ENCODE results near the gene EIF1AX. TPM values are rescaled to one million over a fixed set of nuclear protein-coding genes. Genes with fewer than 3 reads are reported as not detected.
A peak's percentile ranks its signal among the peaks of the same experiment; 100 is the strongest.

Gene EIF1AX
- total RNA-seq, 1 experiment from 2014 or later = 67.6 TPM

- ATAC-seq (no peak), DNase-seq (ENCODE audit: low read depth, low spot score) (no peak)
- no peaks in the 10 kb centered on the region; the same call in 1 of the 2 replicates for H3K36me3 ChIP-seq (ENCODE audit: control insufficient read depth, insufficient read depth, low read length)
- no peaks in the 10 kb centered on the region for H3K9me3 ChIP-seq (ENCODE audit: control insufficient read depth, insufficient read depth, low read depth, low read length)
- intact Hi-C loops (cut with micrococcal nuclease; ENCODE audit: unreplicated experiment) (no loop called here), in situ Hi-C loops (cut with HindIII; ENCODE audit: low pct_unique_long_range_greater_than_20kb, low sequenced_read_pairs) (no loop called here)
- peaks cover 4% of the 10 kb centered on the region; the same call in 1 of the 2 replicates for H3K4me1 ChIP-seq (ENCODE audit: control insufficient read depth, insufficient read depth, low read length)
- no peak overlapping the region for H3K4me3 ChIP-seq (ENCODE audit: low read depth in 2 of 2, low read length in 2 of 2)
- H3K27me3 ChIP-seq (ENCODE audit: control insufficient read depth, insufficient read depth, low read length) = no peaks in the 10 kb centered on the region
- BruUV-seq (replicated peaks) = no TSS peak
- H3K27ac ChIP-seq (ENCODE audit: low read length) = no peak overlapping the region
- ChIA-PET CTCF (no interaction called here), POLR2A (no interaction called here)
- TF ChIP-seq POLR2AphosphoS5 (IDR thresholded peaks at IDR 0.05; ENCODE audit: low read depth, low read length) (no peak), SIN3A (IDR thresholded peaks at IDR 0.05; ENCODE audit: borderline replicate concordance, insufficient read depth, low read depth, low read length) (no peak), TCF7L2 (IDR thresholded peaks at IDR 0.05; ENCODE audit: low read depth, low read length) (no peak), CTCF (IDR thresholded peaks at IDR 0.05) (no peak), REST (IDR thresholded peaks at IDR 0.05; ENCODE audit: insufficient read depth in 1 of 2, low read depth in 2 of 2, low read length in 1 of 2) (no peak)
These were observed 1.5 kb upstream of the EIF1AX start for GRCh38 chrX:20143111-20143510.

DNA sequence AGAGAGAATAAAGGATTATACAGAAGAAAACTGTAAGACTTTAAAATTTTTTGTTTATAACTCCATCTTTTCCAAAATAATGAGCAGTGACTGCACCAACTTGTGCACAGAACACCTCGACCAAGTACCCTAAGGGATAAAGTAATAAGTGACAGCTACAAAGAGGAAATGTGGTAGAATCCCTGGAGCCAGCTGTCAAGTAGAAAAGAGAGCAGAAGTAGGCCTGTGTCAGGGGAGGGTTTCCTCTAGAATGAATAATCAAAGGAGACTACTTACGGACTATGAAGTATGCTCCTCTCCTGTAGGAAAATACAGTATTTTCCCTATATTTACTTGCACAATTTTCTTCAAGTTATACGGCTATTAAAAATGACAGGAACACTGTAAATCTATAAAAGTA, 1.2 kb downstream of the EIF1AX start:
- peak overlapping the region; percentile 69 to 77 for H3K4me3 ChIP-seq (ENCODE audit: low read depth in 2 of 2, low read length in 2 of 2)
- DNase-seq (ENCODE audit: low read depth, low spot score) (no peak), ATAC-seq (no peak)
- TF ChIP-seq CTCF (IDR thresholded peaks at IDR 0.05) = no peak
- no peak for TF ChIP-seq POLR2AphosphoS5 (IDR thresholded peaks at IDR 0.05; ENCODE audit: low read depth, low read length)
- no peak for TF ChIP-seq REST (IDR thresholded peaks at IDR 0.05; ENCODE audit: insufficient read depth in 1 of 2, low read depth in 2 of 2, low read length in 1 of 2)
- TF ChIP-seq TCF7L2 (IDR thresholded peaks at IDR 0.05; ENCODE audit: low read depth, low read length) = no peak
- no peak for TF ChIP-seq SIN3A (IDR thresholded peaks at IDR 0.05; ENCODE audit: borderline replicate concordance, insufficient read depth, low read depth, low read length)
- no peaks in the 10 kb centered on the region for H3K27me3 ChIP-seq (ENCODE audit: control insufficient read depth, insufficient read depth, low read length)
- H3K27ac ChIP-seq (ENCODE audit: low read length) = no peak overlapping the region; the same call in 1 of the 2 replicates
- intact Hi-C loops (cut with micrococcal nuclease; ENCODE audit: unreplicated experiment) (no loop called here), in situ Hi-C loops (cut with HindIII; ENCODE audit: low pct_unique_long_range_greater_than_20kb, low sequenced_read_pairs) (no loop called here)
- no peaks in the 10 kb centered on the region; the same call in 1 of the 2 replicates for H3K36me3 ChIP-seq (ENCODE audit: control insufficient read depth, insufficient read depth, low read length)
- ChIA-PET CTCF (no interaction called here), POLR2A (no interaction called here)
- peaks cover 4% of the 10 kb centered on the region; the same call in 1 of the 2 replicates for H3K4me1 ChIP-seq (ENCODE audit: control insufficient read depth, insufficient read depth, low read length)
- BruUV-seq (replicated peaks) = no TSS peak
- no peaks in the 10 kb centered on the region for H3K9me3 ChIP-seq (ENCODE audit: control insufficient read depth, insufficient read depth, low read depth, low read length)

Data from Panc1 (cell line).